ENCODE measurements around the gene CCP110.

DNA sequence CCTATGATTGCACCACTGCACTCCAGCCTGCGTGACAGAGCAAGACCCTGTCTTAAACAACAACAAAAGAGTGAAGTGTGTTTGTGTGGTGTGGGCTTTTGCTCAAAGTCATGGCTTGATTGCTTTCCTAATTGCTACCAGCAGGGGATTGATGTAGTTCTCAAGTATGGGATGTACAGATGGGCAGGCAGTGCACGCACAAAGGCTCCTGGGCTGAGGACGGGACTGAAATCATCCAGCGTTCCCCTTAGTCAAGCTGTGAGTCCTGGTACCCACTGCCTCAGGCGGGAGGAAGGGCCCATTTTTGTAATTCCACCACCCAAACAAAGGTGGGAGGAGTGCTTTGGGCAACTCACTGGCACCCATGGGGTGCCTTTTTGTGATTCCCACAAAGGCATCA, 49.1 kb upstream of the CCP110 start:
- TF ChIP-seq POLR2AphosphoS5 (IDR thresholded peaks at IDR 0.05; ENCODE audit: low read depth, low read length) (no peak), SIN3A (IDR thresholded peaks at IDR 0.05; ENCODE audit: borderline replicate concordance, insufficient read depth, low read depth, low read length) (no peak)
- TF ChIP-seq, protein P1, sequence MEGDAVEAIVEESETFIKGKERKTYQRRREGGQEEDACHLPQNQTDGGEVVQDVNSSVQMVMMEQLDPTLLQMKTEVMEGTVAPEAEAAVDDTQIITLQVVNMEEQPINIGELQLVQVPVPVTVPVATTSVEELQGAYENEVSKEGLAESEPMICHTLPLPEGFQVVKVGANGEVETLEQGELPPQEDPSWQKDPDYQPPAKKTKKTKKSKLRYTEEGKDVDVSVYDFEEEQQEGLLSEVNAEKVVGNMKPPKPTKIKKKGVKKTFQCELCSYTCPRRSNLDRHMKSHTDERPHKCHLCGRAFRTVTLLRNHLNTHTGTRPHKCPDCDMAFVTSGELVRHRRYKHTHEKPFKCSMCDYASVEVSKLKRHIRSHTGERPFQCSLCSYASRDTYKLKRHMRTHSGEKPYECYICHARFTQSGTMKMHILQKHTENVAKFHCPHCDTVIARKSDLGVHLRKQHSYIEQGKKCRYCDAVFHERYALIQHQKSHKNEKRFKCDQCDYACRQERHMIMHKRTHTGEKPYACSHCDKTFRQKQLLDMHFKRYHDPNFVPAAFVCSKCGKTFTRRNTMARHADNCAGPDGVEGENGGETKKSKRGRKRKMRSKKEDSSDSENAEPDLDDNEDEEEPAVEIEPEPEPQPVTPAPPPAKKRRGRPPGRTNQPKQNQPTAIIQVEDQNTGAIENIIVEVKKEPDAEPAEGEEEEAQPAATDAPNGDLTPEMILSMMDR (IDR thresholded peaks at IDR 0.05), result no peak
- TF ChIP-seq, protein P2, sequence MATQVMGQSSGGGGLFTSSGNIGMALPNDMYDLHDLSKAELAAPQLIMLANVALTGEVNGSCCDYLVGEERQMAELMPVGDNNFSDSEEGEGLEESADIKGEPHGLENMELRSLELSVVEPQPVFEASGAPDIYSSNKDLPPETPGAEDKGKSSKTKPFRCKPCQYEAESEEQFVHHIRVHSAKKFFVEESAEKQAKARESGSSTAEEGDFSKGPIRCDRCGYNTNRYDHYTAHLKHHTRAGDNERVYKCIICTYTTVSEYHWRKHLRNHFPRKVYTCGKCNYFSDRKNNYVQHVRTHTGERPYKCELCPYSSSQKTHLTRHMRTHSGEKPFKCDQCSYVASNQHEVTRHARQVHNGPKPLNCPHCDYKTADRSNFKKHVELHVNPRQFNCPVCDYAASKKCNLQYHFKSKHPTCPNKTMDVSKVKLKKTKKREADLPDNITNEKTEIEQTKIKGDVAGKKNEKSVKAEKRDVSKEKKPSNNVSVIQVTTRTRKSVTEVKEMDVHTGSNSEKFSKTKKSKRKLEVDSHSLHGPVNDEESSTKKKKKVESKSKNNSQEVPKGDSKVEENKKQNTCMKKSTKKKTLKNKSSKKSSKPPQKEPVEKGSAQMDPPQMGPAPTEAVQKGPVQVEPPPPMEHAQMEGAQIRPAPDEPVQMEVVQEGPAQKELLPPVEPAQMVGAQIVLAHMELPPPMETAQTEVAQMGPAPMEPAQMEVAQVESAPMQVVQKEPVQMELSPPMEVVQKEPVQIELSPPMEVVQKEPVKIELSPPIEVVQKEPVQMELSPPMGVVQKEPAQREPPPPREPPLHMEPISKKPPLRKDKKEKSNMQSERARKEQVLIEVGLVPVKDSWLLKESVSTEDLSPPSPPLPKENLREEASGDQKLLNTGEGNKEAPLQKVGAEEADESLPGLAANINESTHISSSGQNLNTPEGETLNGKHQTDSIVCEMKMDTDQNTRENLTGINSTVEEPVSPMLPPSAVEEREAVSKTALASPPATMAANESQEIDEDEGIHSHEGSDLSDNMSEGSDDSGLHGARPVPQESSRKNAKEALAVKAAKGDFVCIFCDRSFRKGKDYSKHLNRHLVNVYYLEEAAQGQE (IDR thresholded peaks at IDR 0.05; ENCODE audit: insufficient read depth in 1 of 2, low read depth in 2 of 2, low read length in 1 of 2), result no peak
